T-helper 1 cell treated with Interleukin-12 subunit alpha and Interleukin-12 subunit beta and Interleukin-4 antibody, amounts not matched to agents 30 μg/mL and 1 μg/mL, for 36 hours (primary cell): Measurements from ENCODE around the gene ZFP69B.

Experiments
- H3K27ac Mint-ChIP-seq: one replicate; pipeline ENCODE4 v1.8.0; 2021; ENCODE audit warnings: mild to moderate bottlenecking, mixed read lengths
- H3K27me3 Mint-ChIP-seq: one replicate; pipeline ENCODE4 v1.8.0; 2021; ENCODE audit warnings: low read depth, mixed read lengths
- H3K36me3 Mint-ChIP-seq: one replicate; pipeline ENCODE4 v1.8.0; 2021; ENCODE audit warnings: low read depth, mixed read lengths
- H3K4me1 Mint-ChIP-seq: one replicate; pipeline ENCODE4 v1.8.0; 2021; ENCODE audit warnings: low read depth, mixed read lengths
- H3K4me3 Mint-ChIP-seq: one replicate; pipeline ENCODE4 v1.8.0; 2021; ENCODE audit warnings: mild to moderate bottlenecking, moderate library complexity, mixed read lengths
- H3K9me3 Mint-ChIP-seq: one replicate; pipeline ENCODE4 v1.8.0; 2021; ENCODE audit warnings: mixed read lengths

ZFP69B gene

DNA sequence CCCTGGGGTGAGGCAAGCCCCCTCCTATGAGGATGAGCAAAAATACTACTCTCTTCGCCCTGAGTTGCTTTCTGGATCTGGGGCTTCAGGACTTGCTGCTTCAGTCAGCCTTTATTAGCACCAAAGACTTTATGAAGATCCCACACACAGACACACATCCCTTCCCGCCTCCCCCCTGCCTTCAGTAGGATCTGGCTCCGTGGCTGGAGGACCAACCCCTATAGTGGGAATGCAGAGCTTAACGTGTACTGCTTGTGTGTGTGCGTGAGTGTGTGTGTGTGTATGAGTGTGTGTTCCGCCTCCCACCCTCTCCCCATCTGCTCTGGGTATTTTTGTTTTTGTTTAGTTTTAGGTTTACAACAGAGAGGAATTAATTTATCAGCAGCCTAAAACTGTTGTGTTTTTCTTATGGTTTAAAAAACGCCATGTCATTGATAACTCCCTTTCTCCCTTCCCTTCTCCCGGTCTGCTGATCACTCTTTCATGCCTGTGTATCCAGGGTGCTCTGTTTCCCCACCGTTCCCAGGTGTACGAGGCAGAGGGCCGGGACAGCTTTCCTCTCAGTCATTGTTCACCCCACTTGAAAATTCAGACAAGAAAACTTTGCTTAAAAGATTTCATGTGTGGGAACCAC lies 27.5 kb upstream of the ZFP69B start:
- no peak overlapping the region for H3K4me3 Mint-ChIP-seq
- peak overlapping the region; percentile 27 for H3K27ac Mint-ChIP-seq
- H3K9me3 Mint-ChIP-seq, result no peaks in the 10 kb centered on the region
- peaks cover 73% of the 10 kb centered on the region for H3K36me3 Mint-ChIP-seq
- H3K4me1 Mint-ChIP-seq, result peaks cover 8% of the 10 kb centered on the region
- no peaks in the 10 kb centered on the region for H3K27me3 Mint-ChIP-seq

DNA sequence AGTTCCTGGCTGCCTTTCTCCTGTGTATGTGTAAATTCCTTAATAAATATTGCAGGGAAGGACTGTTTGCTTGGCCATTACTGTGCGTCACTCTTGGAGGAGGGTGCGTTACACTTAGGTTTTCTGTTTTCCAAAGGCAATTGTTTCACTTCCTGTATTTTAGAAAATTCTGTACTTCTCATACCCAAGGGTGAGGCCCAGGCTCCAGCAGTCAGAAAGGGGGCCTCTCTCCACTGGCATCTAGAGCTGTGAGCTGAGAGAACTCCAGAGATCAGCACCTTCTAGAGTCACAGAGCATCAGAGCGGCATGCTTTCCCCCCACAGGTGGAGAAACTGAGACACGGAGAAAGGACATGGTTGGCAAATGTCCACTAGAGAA lies 27.0 kb upstream of the ZFP69B start:
- peak overlapping the region; percentile 27 for H3K27ac Mint-ChIP-seq
- no peaks in the 10 kb centered on the region for H3K9me3 Mint-ChIP-seq
- H3K27me3 Mint-ChIP-seq, result no peaks in the 10 kb centered on the region
- H3K4me1 Mint-ChIP-seq, result peaks cover 8% of the 10 kb centered on the region
- H3K4me3 Mint-ChIP-seq, result no peak overlapping the region
- H3K36me3 Mint-ChIP-seq, result peaks cover 70% of the 10 kb centered on the region

DNA sequence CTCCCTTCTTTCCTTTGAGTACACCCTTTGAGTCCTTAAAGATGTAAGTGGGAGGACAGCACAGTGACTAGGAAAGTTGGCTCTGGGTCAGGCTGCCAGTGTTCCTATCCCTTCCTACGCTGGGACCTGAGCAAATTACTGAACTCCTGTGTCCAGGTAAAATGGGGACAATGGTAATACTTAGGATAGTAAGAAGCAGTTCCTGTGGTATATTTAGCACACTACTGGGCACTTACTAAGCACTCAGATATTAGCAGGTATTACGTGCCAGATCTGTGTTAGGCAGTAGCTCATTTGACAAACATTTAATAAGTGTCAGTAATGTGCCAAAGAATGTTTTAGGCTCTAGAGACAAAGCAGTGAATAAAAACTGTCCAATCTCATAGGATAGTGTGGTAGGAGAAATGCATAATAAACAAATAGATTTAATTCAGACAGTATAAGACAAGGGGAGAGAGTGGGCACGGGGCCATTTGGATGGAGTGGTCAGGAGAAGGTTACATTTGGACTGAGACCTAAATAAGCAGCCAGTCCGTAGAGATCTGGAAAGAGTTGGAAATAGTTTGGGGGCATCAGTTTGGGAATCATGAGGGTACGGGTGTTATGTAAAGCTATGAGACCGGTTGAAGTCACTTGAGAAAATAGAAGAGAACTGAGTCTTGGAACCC lies 26.2 kb upstream of the ZFP69B start:
- no peak overlapping the region for H3K27ac Mint-ChIP-seq
- H3K9me3 Mint-ChIP-seq, result no peaks in the 10 kb centered on the region
- H3K4me1 Mint-ChIP-seq, result peaks cover 6% of the 10 kb centered on the region
- H3K4me3 Mint-ChIP-seq, result no peak overlapping the region
- peaks cover 64% of the 10 kb centered on the region for H3K36me3 Mint-ChIP-seq
- H3K27me3 Mint-ChIP-seq, result no peaks in the 10 kb centered on the region

DNA sequence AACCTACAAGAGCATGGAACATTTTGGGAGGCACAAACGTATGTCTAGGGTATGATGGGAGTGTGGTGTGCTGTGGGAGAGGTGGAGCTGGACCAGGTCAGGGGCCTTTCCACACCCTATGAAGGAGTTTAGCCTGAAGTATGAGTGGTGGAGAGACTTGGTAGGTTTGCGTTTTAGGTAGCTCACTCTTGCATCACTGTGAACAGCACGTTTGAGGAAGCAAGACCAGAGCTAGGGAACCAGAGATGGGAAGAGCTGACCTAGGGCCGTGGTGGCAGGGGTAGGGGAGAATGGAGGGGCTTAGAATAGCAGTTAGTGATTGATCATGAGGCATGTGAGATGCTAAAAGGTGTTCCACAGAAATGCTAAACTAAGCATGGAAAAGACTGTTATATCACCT lies 25.1 kb upstream of the ZFP69B start:
- H3K36me3 Mint-ChIP-seq, result peaks cover 55% of the 10 kb centered on the region

DNA sequence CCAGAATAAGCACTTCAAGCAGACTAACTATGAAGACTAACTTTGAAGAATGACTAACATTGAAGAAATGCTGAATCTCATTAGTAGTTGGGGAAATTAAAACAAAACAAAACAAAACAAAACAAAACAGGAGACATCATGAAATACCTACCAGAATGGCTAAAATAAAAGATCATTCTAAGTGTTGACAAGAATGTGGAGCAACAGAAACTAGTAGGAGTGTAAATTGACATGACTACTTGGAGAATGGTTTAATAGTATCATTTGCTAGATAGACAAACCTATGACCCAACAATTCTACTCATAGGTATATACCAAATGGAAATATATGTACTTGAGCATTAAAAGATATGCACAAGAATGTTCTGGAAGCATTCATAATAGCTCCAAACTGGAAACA lies 18.9 kb upstream of the ZFP69B start:
- Mint-ChIP-seq H3K27me3 (no peaks in the 10 kb centered on the region), H3K36me3 (peaks cover 24% of the 10 kb centered on the region), H3K4me3 (no peak overlapping the region), H3K4me1 (no peaks in the 10 kb centered on the region), H3K27ac (no peak overlapping the region), H3K9me3 (no peaks in the 10 kb centered on the region)

More for the DNA sequence above, 25.1 kb upstream of the ZFP69B start:
- peaks cover 6% of the 10 kb centered on the region for H3K4me1 Mint-ChIP-seq
- no peak overlapping the region for H3K4me3 Mint-ChIP-seq
- H3K27me3 Mint-ChIP-seq, result no peaks in the 10 kb centered on the region
- H3K27ac Mint-ChIP-seq, result peak overlapping the region; percentile 27
- H3K9me3 Mint-ChIP-seq, result no peaks in the 10 kb centered on the region

DNA sequence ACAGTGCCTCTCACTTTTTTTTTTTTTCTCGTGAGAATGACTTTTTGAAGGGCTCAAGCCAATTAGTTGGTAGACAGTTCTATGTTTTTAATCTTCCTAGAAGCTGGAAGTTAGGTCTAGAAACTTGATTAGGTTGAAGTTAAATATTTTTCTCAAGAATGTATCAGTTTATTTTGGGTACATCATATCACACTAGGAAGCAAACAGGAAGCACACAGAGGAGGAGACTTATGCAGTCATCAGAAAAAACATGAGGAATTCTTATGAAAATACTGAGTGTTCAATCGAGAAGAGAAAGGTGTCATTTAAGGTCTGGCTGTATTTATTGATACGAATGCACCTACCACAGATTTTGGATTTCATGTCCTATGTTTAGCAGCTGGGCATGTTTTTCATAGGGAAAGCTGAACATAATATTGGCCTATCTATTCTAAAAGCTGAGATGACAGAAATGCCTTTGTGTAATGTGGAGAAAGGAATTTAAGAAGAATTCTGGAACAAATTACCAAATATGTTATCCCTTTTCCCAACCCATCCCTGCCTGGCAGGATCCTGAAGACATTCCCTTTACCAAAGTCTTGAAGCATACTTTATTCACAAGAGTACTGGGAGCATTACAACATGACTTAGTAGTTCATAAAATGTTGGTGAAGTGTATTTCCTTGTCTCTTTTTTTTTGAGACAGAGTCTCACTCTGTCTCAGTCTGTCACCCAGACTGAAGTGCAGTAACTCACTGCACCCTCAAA lies 17.5 kb upstream of the ZFP69B start:
- H3K27me3 Mint-ChIP-seq, result no peaks in the 10 kb centered on the region
- no peak overlapping the region for H3K27ac Mint-ChIP-seq
- H3K9me3 Mint-ChIP-seq, result no peaks in the 10 kb centered on the region
- no peak overlapping the region for H3K4me3 Mint-ChIP-seq
- peaks cover 24% of the 10 kb centered on the region for H3K36me3 Mint-ChIP-seq
- H3K4me1 Mint-ChIP-seq, result peaks cover 2% of the 10 kb centered on the region

DNA sequence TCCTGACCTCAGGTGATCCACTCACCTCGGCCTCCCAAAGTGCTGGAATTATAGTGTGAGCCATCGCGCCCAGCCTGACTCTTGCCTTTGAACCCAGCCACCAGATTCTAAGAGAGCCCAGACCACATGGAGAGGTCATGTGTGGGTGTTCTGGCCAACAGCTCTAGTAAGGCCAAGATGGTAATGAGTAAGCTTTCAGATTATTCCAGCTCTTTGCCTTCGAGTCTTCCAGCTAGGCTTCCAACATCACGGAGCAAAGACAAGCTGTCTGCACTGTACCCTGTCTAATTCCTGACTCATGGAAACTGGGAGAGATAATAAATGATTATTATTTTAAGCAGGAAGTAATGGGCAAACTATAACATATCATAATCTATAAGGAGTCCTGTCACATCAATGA lies 14.8 kb upstream of the ZFP69B start:
- peaks cover 4% of the 10 kb centered on the region for H3K9me3 Mint-ChIP-seq
- H3K27me3 Mint-ChIP-seq, result no peaks in the 10 kb centered on the region
- H3K27ac Mint-ChIP-seq, result no peak overlapping the region
- H3K4me3 Mint-ChIP-seq, result no peak overlapping the region
- H3K4me1 Mint-ChIP-seq, result peaks cover 3% of the 10 kb centered on the region
- peaks cover 27% of the 10 kb centered on the region for H3K36me3 Mint-ChIP-seq

DNA sequence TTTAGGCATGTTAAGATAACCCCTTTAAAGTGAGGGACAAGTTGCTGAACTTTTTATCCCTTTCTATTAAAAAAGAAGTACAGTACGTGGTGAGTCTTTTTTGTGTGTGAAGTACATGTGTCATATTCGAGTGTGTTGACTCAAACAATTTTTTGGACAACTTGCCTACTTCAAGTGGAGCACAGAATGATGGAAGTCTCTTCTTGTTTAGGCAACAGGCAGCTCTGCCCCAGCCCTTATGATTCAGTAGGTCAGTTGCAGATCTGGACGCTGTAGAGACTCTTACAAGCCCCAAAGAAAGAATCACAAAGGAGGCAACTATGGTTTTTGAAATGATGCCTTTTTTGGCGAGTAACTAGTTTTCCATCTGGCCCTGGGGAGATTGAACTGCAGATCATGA lies 14.4 kb upstream of the ZFP69B start:
- H3K27me3 Mint-ChIP-seq, result no peaks in the 10 kb centered on the region
- H3K9me3 Mint-ChIP-seq, result peaks cover 4% of the 10 kb centered on the region
- no peak overlapping the region for H3K27ac Mint-ChIP-seq
- H3K4me3 Mint-ChIP-seq, result no peak overlapping the region
- peaks cover 27% of the 10 kb centered on the region for H3K36me3 Mint-ChIP-seq
- peaks cover 3% of the 10 kb centered on the region for H3K4me1 Mint-ChIP-seq

DNA sequence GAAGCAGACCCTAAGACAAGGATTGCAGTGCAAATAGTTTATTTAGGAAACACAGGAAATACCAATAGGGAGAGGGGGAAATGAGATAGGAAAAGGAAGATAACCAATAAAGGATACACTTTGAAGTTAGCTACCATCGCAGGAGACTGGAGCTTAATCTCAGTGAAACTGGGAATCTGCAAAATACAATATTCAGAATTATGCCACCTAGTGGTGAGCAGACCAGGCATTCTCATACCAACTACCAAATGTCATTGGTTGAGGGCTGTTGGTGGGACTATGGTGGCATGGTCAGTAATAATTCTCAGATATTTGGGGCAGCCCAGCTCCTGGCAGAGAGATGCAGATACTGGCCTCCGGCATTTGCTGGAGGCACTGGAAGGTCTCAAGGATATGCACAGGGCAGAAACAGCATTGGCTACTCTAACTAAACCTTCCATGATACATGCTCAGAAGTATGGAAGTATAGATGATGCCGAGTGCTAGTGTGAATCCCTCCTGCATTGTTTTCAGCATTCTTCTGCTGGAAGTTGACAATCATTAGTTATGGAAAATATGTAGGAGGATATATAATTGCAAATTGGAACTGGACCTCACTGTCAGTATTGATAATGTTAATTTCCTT lies 11.8 kb upstream of the ZFP69B start:
- H3K27me3 Mint-ChIP-seq, result no peaks in the 10 kb centered on the region
- peaks cover 22% of the 10 kb centered on the region for H3K36me3 Mint-ChIP-seq
- no peak overlapping the region for H3K27ac Mint-ChIP-seq
- H3K9me3 Mint-ChIP-seq, result peaks cover 4% of the 10 kb centered on the region
- H3K4me3 Mint-ChIP-seq, result no peak overlapping the region
- H3K4me1 Mint-ChIP-seq, result peaks cover 3% of the 10 kb centered on the region

DNA sequence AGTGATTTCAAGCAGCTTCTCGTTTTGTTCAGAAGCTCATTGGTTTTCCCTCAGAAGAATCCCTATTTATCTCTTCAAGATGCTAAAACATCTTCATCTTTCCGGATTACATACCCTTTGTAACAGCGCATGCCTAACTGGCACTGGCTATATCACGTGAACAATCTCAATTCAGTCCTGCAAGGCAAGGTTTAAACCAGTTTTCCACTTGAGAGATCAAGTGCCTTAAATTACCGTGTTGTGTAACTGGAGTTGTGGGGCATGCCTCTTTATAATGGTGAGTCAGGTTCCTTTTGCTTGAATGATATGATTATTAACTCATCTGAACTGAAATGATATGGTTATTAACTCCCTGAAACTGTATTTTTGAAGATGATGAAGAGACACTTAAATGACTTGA lies 11.0 kb upstream of the ZFP69B start:
- H3K27ac Mint-ChIP-seq, result no peak overlapping the region
- H3K4me1 Mint-ChIP-seq, result peaks cover 3% of the 10 kb centered on the region

DNA sequence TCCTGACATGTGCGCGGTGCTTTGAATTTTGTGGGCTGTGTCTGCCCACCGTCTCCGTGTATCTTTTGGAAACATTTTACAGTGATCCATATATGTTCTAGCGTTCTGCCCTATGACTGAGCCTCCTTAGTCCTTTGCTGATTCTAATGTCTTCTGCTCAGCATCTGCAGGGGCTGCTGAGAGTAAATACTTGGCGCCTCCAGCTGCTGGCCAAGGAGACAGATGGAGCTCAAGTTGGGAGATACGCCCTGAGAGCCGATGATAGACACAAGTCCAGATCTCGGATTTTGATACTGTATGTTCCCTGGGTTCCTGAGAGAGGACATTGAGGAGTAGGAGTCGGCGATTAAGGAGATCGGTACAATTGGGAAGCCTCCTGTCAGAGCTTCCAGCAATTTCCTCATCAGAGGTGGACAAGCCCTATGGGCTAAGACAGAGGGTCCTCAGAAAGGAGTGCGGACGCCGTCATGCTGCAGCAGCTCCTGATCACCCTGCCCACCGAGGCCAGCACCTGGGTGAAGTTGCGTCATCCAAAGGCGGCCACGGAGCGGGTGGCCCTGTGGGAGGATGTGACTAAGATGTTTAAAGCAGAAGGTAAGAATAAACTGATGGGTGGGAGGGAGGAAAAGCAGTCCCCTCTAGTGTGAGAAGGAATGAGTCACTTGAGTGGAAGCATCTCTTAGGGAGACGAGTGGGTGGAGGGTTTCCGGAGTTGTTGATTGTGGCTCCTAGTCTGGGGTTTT lies 390 bp downstream of the ZFP69B start:
- Mint-ChIP-seq H3K4me1 (peaks cover 26% of the 10 kb centered on the region), H3K27ac (peak overlapping the region; percentile 94), H3K36me3 (peaks cover 51% of the 10 kb centered on the region)

More for the DNA sequence above, 11.0 kb upstream of the ZFP69B start:
- H3K4me3 Mint-ChIP-seq, result no peak overlapping the region
- H3K36me3 Mint-ChIP-seq, result peaks cover 27% of the 10 kb centered on the region
- H3K9me3 Mint-ChIP-seq, result peaks cover 10% of the 10 kb centered on the region
- H3K27me3 Mint-ChIP-seq, result no peaks in the 10 kb centered on the region

DNA sequence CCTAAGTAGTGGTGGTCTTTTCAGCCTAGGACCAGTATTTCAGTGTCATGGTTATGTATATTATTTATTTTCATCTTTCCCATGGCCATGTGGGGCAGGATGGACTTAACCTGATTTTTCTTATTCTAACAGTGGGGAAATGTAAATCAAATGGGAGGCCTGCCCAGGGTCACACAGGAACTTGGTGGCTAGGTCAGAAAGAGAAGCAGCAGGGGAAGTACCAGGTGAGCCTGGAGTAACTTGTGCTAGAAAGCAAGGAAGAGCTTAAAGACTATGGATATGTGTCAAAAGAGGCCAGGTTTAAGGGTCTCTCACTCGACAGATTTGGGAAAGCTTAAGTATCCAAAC lies 936 bp downstream of the ZFP69B start:
- H3K4me3 Mint-ChIP-seq, result peak overlapping the region; percentile 87
- H3K4me1 Mint-ChIP-seq, result peaks cover 26% of the 10 kb centered on the region
- H3K27me3 Mint-ChIP-seq, result no peaks in the 10 kb centered on the region
- peaks cover 53% of the 10 kb centered on the region for H3K36me3 Mint-ChIP-seq
- peaks cover 56% of the 10 kb centered on the region for H3K9me3 Mint-ChIP-seq
- H3K27ac Mint-ChIP-seq, result peak overlapping the region; percentile 94

More for the DNA sequence above, 390 bp downstream of the ZFP69B start:
- peak overlapping the region; percentile 87 for H3K4me3 Mint-ChIP-seq
- no peaks in the 10 kb centered on the region for H3K27me3 Mint-ChIP-seq
- H3K9me3 Mint-ChIP-seq, result peaks cover 56% of the 10 kb centered on the region

DNA sequence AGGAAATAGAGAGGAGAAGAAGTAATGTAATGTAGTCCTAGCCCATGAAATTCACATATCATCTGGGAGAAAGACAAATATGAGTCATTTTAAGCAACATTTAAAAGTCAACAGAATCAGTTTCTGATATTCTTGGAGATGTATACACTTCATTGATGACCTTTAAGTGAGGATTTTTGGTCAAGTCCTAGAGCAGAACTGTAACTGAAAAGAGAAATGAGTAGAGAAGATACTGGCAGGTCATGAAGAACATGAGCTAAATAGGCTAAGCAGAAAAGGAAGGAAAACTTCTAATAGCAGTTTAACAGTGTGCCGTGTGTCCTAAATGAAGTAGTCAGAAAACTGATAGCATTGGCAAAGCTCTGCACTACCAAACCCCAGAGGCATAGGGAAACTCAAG lies 4.6 kb downstream of the ZFP69B start:
- Mint-ChIP-seq H3K4me3 (no peak overlapping the region), H3K9me3 (peaks cover 85% of the 10 kb centered on the region), H3K36me3 (peaks cover 87% of the 10 kb centered on the region), H3K27me3 (no peaks in the 10 kb centered on the region), H3K4me1 (peaks cover 18% of the 10 kb centered on the region), H3K27ac (no peak overlapping the region)

DNA sequence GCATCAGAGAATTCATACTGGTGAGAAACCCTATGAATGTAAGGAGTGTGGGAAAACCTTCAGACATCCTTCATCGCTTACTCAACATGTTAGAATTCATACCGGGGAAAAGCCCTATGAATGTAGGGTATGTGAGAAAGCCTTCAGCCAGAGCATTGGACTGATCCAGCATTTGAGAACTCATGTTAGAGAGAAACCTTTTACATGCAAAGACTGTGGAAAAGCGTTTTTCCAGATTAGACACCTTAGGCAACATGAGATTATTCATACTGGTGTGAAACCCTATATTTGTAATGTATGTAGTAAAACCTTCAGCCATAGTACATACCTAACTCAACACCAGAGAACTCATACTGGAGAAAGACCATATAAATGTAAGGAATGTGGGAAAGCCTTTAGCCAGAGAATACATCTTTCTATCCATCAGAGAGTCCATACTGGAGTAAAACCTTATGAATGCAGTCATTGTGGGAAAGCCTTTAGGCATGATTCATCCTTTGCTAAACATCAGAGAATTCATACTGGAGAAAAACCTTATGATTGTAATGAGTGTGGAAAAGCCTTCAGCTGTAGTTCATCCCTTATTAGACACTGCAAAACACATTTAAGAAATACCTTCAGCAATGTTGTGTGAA lies 12.8 kb downstream of the ZFP69B start:
- Mint-ChIP-seq H3K36me3 (peaks cover 70% of the 10 kb centered on the region), H3K27ac (no peak overlapping the region), H3K9me3 (peaks cover 78% of the 10 kb centered on the region), H3K4me1 (no peaks in the 10 kb centered on the region), H3K27me3 (no peaks in the 10 kb centered on the region), H3K4me3 (no peak overlapping the region)
